Stimulated activated CD8-positive, alpha-beta memory T cell treated with anti-CD3 and anti-CD28 coated beads, Interleukin-7, amount 100 ng/mL, for 24 hours (primary cell): ENCODE results near the gene MRPS23.

Source experiments
- DNase-seq: peaks from one replicate; pipeline ENCODE4 v3.0.0-alpha.2; 2020; ENCODE audit warnings: low read depth

Gene MRPS23

DNA sequence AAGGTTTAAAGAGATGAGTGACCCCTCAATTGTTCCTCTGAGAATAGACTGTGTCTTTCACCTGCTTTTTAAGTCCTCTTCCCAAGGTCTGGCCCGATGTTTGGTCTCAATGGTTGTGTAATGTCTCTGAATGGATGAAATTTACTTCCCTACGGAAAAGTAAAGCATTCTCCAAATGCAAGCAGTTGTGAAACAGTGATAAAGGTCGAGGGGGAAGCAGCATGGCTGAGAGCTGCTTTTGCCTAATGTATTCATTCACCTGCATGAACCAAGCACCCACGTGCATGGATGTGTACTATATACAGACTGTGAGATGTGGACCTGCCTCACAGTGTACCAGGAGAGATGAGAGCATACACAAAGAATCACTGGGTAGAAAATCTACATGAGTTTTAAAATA lies 11.4 kb downstream of the MRPS23 start:
- DNase-seq, result no peak

DNA sequence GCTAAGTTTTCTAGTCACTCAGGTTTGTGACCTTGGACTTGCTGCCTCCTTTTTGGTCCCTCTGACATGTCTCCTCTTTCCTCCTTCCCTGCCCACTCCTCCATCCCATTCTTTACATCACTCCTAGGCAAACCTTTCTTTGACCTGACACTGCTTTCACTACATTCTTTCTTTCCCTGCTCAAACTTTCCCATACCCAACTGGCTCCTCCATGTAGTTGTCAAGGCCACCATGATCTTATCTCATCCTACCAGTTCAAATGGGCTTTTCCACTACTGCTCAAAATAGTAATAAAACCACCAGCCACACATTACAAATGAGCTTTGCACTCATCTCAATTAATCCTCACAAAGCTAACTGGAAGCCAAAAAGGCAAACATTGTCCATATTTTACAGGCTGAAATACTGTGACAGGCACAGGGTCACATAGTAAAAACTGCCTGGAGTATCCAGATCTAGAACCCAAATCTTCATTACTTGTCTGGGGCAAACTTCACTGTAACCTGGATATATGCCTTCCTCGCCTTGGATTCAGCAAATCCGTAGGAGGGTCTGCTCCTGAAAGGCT lies 14.4 kb downstream of the MRPS23 start:
- DNase-seq, result no peak

DNA sequence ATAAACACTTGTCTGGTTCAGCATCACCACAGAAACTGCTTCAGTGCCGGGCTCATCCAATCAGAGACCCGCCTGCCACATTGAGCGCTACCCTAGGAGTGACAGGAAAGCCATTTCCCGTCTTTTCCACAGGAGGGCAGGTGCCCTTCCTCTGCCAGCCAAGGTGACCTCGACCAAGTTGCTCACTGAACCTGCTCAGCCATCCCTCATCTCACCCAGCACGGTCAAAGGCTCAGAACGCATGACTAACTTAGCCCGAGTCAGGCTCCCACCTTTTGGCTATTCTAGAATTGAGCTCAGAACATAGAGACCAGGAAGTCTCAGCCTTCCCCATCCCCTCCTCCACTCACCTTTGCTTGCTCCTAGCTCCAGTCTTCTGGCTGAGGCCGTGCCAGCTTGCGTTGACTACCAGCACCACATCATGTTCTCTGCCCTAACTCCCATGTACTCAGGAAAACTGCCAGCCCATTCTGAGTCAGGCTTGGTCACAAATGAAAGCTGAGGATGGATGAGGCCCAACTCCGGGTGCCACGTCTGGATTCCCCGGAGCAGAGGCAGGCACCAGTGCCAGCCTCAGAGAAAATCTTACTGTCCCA lies 15.6 kb downstream of the MRPS23 start:
- no peak for DNase-seq

DNA sequence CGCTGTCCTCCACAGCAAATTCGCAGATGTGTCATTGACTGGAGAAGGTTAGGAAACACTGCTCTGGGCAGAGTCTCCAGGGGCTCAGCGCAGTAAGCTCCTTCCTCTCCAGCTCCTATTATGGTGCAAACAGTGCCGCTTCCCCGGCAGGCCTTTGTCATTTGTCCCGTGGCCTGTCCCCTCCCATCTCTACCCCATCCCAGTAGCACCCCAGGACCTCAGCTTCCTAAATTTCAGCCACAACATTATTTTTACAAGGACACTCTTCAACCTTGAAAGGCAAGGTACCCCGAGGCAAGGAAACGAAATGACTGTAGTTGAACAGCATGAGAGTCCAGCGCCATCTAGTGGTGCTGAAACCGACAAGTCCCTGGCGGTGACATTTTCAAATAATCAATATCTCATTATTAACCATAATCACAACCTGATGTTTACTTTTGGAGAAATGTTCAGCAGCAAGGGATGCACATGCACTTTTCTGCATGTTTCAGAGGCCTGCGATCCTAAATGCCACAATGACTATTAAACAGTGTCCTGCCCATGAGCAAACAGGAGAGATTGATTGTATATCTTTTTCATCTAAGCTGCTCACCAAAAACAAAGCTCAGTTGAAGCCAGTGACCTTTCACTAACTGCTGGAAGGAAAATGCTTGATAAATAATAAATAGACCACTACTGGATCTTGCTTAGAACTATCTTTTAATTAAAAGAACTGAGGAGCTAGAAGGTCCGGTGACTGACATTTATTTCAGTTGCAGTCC lies 16.5 kb downstream of the MRPS23 start:
- peak; percentile 42 for DNase-seq

DNA sequence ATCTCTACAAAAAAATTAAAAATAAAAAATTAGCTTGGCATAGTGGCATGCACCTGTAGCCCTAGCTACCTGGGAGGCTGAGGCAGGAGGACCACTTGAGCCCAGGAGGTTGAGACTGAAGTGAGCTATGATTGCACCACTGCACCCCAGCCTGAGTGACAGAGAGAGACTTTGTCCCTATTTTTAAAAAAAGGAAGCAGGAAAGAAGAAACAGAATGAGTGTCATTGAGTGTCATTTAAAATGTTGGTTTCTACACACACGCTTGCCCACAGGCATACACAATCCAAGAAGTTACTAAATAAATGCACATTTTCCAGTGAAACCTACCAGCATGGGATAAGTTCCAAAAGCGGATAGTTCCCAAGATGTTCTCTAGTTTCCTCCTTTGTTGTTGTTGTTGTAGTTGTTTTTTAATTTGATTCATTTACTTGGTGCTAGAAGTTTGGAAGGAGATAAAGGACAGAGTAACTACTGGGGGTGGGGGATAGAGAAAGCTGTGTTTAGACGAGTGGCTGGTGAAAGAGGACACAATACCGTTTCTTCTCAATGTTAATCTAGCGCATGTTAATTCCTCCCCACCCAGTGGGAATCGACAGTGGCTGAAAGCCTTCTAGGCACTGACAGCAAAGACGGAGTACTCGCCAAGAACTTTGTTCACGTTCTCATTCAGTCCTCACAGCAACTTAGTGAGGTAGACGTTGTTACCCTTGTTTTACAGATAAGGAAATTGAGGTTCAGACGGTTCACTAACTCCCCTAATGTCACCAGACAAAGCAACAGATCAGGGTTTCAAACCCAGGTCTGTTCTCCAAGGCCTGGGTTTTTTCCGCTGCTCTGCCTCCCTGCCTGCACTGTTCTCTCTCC lies 17.3 kb downstream of the MRPS23 start:
- no peak for DNase-seq

DNA sequence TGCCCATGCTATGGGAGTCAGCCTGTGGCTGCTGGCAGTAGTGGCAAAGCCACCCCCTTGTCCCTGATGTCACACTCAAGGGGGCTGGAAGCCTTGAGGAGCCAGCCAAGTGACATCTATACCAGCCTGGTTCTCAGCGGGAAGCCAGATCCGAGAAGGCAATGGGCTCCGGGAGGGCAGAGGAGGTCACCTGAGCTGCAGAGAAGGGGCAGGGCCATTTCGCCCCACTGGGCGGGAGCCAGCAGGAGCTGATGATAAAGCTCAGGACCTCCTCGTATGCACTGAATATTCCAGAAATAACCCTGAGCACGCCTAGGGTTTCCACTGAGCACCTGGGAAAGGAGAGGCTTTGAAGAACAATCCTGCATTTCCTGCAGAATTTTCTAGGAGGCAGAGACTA lies 19.0 kb downstream of the MRPS23 start:
- no peak for DNase-seq

DNA sequence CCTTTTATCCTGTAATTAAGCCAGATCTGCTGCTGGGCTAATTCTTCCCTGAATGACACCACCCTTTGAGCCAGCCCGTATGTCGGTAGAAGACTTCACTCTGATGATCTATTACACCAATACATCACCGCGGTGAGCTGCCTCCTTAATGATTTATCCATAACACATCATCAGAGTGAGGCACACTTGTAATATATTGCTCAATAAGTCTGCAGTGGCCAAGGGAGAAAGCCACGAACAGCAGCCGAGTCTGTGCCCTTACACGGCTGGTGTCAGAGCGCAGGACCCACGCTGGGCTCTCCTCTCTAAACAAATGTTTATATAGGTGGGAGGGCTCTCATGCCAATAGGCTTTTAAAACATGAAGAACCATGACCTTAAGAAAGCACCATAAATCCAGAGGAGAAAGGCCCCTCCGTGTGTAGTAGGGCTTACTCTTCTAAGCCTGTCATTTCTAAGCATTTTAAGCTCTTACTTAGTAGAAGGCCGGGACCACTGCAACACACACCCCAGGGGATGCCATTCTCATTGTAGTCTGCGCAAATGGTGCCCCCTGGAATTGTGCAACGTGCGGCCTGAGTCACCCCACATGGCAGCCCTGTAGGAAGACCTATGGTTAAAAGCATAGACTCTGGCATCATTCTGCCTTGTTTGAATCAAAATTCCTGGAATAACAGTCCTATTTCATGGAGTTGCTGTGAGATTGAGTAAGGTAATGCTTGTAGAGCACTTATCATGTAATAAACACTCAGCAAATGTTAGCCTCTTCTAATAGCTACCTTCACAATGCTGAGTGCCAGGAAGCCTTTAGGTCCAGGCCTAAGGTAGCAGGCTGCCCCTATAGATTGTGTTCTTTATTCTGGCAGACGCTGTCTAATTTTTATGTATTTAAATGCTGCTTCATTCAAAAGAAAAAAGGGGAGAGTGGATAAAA lies 26.1 kb downstream of the MRPS23 start:
- DNase-seq, result no peak

DNA sequence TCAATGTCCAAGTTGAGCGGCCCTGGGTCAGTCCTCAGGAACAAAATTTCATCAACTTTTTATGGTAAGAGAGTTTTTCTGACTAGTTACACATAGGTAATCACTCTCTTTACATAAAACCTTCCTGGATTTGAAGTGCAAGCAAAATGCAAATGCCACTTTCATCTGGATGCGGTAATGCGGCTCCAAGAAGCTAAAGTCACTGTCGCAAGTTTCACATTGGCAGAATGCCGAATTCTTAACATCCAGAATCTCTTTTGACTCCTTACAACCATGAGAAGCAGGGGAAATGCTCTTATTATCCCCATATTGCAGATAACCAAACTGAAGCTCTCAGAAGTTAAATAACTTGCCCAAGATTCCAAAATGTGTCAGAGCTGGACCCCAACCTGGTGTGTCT lies 30.0 kb downstream of the MRPS23 start:
- no peak for DNase-seq

DNA sequence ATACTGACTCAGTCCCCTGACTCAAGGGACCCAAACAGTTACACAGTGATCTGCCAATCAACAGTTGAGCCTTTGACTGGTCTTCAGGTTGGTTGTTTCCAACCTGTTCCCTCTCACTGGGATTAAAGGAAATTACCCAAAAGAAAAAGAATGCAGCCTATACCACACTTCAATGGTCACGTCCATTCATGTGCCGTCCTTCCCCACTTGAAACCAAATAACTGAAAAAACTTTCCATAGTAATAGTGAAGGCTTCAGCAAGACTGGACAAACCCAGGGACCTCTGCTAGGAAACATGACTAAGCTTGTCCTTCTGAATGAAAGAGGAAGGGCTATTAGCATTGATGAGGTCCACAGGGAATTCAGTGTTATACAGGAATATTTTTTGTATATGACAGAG lies 30.6 kb downstream of the MRPS23 start:
- no peak for DNase-seq

DNA sequence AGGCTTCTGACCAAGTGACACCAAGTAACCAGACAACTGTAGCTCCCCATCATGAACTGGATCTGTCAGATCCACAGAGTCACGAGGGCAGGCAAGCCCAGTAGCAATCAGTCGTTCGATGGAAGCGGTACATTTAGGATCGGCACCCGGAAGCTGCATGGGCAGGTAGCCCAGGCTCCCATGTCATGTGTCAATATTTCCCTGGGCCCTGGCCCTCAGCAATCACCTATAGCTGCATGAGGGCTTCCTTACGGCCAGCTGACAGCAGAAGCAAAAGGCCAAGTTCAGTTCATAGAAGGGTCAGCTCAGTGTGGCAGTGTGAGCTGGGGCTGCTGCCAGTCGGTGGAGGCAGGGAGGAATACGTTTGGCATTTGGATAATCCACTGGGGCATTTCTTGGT lies 31.8 kb downstream of the MRPS23 start:
- no peak for DNase-seq

DNA sequence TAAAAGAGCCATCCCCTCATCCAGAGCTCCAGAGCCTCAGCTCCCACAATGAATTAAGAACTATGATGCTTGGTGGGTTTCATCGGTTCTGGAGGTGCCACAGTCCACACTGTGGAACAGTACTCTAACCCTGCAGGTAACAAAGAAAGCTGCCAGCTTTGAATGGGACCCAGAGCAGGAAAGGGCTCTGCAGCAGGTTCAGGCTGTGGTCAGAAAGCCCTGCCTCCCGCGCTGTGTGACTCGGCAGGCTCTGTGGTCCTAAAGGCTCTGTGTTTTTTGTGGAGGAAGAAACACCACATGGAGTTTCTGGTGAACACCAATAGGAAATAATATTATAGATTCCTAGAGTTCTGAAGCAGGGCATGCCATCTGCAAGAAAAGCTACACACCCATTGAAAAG lies 32.5 kb downstream of the MRPS23 start:
- no peak for DNase-seq

DNA sequence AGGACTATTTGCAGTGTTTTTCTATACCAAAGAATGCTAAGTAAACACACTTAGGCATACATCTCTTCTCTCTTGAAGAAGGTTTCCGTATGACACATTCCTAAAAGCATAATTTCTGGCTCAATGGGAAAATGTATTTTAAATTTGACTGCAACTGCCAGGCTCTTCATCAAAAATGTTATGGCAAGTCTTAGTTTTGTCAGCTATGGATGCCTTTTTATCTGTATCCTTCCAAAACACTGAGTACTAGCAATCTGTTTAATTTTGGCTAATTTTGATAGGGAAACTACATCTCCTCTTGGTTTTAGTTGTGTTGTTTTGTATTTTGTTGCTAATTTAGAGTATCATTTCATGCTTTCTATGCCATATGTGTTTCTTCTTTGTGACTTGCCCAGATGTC lies 35.4 kb downstream of the MRPS23 start:
- no peak for DNase-seq

DNA sequence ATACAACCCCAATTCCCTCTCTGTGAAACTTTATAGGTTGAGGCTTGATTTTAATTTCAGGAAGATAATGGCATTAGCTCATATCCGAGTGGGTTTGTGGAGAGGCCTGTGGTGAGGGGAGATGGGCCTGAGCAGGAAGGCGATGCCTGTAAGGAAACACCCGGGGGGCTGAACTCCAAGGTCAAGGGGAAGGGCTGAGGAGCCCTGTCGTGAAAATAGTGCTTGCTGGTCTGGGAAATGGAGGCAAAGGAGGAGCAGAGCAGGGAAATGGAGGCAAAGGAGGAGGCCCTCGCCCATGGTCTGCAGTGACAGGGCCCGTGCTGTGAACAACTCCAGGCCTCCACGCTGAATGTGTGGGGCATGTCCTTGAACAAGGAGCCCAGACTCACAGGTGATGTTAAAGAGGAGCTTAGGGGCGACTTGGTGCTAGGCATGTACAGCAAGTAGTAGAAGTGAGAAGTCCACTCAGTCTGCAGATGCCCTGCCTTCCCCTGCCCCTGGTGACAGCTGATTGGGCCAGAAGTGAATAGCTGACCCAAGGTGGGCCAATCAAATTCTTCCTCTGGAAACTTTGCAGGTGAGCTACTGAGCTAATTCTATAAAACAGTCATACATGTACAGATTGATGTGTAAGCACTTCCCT lies 38.1 kb downstream of the MRPS23 start:
- DNase-seq, result no peak

DNA sequence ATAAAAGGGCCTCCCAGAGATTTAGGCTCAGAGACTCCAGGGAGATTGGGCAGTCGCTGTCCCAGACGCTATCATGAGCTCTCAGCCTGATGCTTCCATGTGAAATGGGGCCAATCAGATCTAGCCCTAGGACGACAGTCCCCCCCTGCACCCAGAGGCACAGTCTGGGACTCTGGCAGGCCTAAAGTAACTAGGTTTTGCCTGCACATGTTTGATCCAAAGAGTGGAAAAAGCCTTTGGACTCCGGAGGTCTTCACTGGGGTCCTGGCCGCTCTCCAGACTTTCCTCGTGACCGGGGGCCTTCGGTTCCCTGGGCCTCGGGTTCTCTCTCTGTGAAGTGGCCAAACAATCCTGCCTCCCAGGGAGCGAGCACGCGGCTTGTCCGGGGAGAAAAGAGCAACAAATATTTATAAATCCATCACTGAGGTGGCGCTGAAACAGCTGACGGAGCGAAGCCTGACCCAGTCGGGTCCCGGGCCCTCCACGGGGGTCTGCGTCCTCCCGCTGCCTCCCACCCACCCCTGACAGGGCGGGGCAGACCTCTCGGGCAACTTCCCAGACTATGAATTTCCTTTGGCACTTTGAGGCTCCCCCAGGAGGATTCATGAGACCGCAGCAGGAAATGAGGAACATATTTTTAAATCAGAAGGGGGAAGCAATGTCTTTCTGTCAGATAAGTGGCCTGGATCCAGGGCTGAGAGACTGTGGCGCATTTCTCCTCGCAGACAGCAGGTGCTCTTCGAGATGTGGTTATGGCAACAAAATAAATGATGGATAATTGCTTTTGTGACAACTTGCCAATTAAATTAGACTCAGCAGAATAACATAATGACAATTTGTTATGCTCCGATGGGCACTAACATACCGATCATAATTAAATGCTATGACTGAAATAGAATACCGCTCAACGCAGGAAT lies 38.9 kb downstream of the MRPS23 start:
- DNase-seq, result no peak

DNA sequence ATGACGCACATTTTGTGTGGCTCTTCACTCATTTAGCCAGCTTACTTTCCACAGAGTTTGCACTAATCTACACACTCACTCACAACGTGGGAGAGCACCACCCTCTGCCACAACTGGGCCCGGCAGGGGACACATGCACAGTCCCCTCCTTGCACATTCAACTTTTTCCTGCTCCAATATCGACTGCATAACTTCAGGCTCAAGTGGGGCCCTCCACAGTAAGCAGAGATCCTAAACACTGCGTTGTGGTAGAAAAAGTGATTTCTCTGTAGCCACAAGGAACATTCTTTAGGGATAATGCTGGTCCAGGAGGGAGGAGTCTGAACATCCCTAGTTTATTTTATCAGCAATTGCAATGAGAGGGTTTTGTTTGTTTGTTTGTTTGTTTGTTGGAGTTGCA lies 40.0 kb downstream of the MRPS23 start:
- DNase-seq, result no peak

DNA sequence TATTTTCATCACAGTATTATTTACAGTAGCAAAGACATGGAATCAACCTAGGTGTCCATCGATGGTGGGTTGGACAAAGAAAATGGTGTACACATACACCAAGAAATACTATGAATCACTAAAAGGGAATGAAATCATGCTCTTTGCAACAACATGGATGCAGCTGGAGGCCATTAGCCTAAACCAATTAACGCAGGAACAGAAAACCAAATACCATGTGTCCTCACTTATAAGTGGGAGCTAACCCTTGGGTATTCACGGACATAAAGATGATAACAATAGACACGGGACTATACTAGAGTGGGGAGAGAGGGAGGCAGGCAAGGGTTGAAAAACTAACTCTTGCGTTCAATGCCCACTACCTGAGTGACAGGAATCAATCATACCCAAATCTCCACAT lies 41.0 kb downstream of the MRPS23 start:
- DNase-seq, result no peak

DNA sequence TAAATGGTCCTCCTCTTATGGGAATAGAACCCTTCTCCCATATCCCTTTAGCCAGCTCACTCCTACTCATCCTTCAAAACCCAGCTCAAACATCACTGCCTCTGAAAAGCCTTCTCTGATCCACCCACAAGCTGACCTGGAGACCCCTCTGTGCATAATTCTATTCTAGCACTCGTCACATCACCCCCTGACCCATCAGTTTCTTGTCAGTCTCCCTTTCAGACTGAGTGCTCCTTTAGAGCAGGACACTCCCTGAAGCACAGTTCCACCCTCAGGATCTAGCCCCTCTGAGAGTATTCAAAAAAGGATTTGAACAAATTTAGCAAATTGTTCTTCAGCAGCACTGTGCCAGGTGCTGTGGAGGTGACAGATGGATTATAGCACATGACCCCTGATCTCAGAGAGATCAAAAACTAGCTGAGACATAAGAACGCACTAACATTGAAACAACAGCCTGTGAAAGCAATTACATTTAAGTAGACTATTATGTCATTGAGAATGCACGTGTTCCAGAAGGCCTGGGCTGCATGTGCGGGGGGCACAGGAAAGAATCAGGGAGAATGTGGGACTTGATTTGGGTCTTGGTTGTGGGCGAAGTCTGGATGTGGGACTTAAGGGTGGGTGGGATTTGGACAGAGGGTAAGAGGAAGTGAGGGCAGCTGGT lies 43.5 kb downstream of the MRPS23 start:
- DNase-seq, result no peak

DNA sequence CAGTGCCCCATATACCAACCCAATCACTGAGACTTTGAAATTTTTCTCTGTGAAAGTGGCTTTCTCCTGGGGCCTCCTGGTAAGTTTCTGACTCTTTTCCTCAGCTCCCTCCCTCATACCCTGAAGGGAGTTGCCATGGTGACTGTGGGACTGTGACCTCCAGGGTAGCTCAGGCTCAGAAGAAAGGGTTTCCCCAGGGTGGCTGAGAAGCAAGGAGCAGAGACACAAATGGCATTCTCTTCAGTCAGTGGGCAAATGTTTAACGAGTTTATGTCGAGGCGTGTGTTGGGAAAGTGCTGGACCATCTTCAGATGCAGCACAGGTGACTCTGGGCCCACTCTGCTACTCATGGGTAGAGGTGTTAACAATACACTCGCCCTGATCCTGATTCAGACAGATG lies 46.8 kb downstream of the MRPS23 start:
- DNase-seq, result no peak

DNA sequence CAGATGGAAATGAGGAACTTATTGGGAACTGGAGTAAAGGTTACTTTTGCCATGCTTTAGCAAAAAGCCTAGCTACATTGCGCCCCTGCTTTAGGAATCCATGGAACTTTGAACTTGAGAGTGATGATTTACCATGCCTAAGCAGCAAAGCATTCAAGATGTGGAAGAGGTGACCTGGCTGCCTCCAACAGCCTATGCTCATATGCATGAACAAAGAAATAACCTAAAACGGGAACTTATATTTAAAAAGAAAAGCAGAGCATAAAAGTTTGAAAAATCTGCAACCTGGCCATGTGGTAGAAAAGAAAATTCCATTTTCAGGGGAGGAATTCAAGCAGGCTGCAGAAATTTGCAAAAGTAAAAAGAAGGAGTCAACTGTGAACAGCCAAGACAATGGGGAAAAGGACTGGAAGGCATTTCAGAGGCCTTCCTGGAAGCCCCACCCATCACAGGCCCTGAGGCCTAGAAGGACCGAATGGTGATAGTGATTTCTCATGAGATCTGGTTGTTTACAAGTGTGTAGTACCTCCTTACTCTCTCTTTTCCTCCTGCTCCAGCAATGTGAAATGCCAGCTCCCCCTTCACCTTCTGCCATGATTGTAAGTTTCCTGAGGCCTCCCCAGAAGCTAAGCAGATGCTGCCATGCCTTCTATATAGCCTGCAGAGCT lies 48.7 kb downstream of the MRPS23 start:
- DNase-seq, result no peak
